ENCODE results near the gene MIPEP.
"Not testable (repeated sequence)": the region's sequence is repeated elsewhere in the genome, so short reads cannot be mapped to it uniquely, and the experiment has no call there.

MIPEP gene

GRCh38 chr13:23746141-23746540 lies 143.1 kb downstream of the MIPEP start:
- H3K36me3 ChIP-seq (ENCODE audit: control insufficient read depth in 5 of 5, insufficient read depth in 5 of 5, low read length in 5 of 5) = peaks cover 0 to 17% (median 8%) of the 10 kb centered on the region in 5 donors
- not testable (repeated sequence) for H3K9me3 ChIP-seq (ENCODE audit: control insufficient read depth in 5 of 5, low read length in 5 of 5); H3K27me3 ChIP-seq (ENCODE audit: control insufficient read depth in 5 of 5, insufficient read depth in 4 of 5, low read length in 5 of 5); H3K9ac ChIP-seq (ENCODE audit: low read length in 5 of 5); H3K27ac ChIP-seq (ENCODE audit: low read depth, low read length); H3K4me1 ChIP-seq (ENCODE audit: control insufficient read depth in 5 of 5, insufficient read depth in 5 of 5, low read length in 5 of 5); H3K4me3 ChIP-seq (ENCODE audit: low read depth in 1 of 5, low read length in 5 of 5)

DNA sequence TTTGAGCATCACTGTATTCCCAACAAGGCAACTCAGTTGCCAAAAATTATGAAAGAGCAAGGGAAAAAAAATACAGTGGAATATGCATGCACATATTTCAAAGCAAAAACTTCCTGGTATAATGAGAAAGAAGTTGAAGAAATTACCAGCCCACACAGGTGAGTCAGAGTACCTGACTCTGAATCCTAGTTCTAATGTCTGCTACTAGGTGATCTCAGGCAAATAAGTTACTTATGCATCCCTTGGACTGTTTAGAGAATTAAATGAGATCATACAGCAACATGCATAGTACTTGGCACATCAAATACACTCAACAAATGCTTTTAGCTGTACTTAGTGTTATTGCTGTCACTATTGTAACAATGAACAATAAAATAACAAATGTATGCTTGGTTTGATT lies 144.9 kb downstream of the MIPEP start:
- Histone ChIP-seq H3K4me1 (ENCODE audit: control insufficient read depth in 5 of 5, insufficient read depth in 5 of 5, low read length in 5 of 5) (no peaks in the 10 kb centered on the region), H3K36me3 (ENCODE audit: control insufficient read depth in 5 of 5, insufficient read depth in 5 of 5, low read length in 5 of 5) (peaks cover 0 to 2% (median 0%) of the 10 kb centered on the region in 5 donors), H3K4me3 (ENCODE audit: low read depth in 1 of 5, low read length in 5 of 5) (no peak overlapping the region), H3K27me3 (ENCODE audit: control insufficient read depth in 5 of 5, insufficient read depth in 4 of 5, low read length in 5 of 5) (no peaks in the 10 kb centered on the region), H3K27ac (ENCODE audit: low read depth, low read length) (no peak overlapping the region), H3K9ac (ENCODE audit: low read length in 5 of 5) (no peak overlapping the region), H3K9me3 (ENCODE audit: control insufficient read depth in 5 of 5, low read length in 5 of 5) (no peaks in the 10 kb centered on the region)

DNA sequence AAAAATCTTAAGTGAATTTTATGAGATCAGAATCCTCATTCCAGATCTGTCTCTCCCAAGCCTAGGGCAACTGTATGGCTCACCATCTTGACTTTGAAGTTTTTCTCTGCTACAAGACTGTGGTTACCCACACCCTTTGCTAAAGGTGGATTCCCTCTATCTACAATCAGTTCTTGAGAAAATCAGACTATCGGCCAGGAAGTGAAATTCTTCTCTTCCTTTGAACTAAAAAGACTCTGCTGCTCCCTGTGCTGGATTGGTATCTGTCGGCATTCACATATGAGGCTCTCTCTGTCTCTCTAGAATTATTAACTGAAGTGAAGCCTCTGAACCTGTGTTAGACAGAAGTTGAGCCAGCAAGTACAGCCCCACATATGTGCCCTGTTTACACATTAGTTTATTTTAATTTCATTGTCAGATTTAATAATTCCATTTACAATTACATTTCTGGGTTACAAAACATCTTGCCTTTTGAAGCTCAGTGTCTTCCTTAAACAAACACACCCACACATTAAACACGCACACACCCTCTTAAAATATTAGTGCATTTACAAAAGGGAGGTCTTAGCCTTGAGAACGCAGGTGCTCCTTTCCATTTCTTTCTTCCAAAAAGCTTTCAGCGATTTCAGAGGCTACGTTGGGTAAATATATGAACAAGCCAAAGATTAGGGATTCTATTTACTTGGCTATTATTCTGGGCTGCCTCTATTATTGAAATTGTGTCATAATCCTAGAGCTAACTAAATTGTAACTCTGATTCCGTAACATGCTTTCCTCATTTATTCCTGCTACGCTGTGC lies 145.7 kb downstream of the MIPEP start:
- H3K9ac ChIP-seq (ENCODE audit: low read length in 5 of 5) = no peak overlapping the region
- no peak overlapping the region for H3K27ac ChIP-seq (ENCODE audit: low read depth, low read length)
- no peaks in the 10 kb centered on the region for H3K9me3 ChIP-seq (ENCODE audit: control insufficient read depth in 5 of 5, low read length in 5 of 5)
- no peaks in the 10 kb centered on the region for H3K36me3 ChIP-seq (ENCODE audit: control insufficient read depth in 5 of 5, insufficient read depth in 5 of 5, low read length in 5 of 5)
- H3K4me3 ChIP-seq (ENCODE audit: low read depth in 1 of 5, low read length in 5 of 5) = no peak overlapping the region
- no peaks in the 10 kb centered on the region for H3K27me3 ChIP-seq (ENCODE audit: control insufficient read depth in 5 of 5, insufficient read depth in 4 of 5, low read length in 5 of 5)
- H3K4me1 ChIP-seq (ENCODE audit: control insufficient read depth in 5 of 5, insufficient read depth in 5 of 5, low read length in 5 of 5) = no peaks in the 10 kb centered on the region

DNA sequence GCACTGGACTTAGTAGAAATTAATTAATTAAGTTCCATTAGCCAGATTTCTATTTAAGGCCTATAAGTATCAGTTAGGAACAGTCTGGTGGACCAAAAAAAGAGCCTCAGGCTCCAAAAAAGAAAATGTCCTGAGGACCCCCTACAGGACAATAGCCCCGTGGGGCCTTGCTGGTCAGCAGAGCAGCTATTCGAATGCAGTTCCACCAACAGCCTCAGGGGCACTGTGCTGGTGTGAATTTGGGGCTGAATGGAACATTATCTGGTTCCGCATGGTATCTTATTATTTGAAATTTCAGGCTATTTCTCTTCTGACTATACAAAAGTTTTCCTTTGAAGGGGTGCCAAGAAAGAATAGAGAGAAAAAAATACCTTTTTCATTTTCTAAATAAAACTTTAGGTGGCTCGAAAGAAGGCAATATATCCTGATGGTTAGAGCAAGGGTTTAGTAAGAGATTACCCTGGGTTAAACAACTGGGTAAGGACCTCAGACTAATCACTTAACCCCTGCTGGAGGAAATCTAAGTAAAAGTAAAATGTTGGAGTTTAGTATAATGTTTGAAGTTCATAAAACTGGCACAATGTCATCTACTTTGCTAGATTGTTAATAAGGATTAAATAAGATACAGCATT lies 147.2 kb downstream of the MIPEP start:
- Histone ChIP-seq H3K4me1 (ENCODE audit: control insufficient read depth in 5 of 5, insufficient read depth in 5 of 5, low read length in 5 of 5) (no peaks in the 10 kb centered on the region), H3K9me3 (ENCODE audit: control insufficient read depth in 5 of 5, low read length in 5 of 5) (no peaks in the 10 kb centered on the region), H3K27ac (ENCODE audit: low read depth, low read length) (no peak overlapping the region), H3K4me3 (ENCODE audit: low read depth in 1 of 5, low read length in 5 of 5) (no peak overlapping the region), H3K27me3 (ENCODE audit: control insufficient read depth in 5 of 5, insufficient read depth in 4 of 5, low read length in 5 of 5) (no peaks in the 10 kb centered on the region), H3K9ac (ENCODE audit: low read length in 5 of 5) (no peak overlapping the region), H3K36me3 (ENCODE audit: control insufficient read depth in 5 of 5, insufficient read depth in 5 of 5, low read length in 5 of 5) (peaks cover 0 to 2% (median 0%) of the 10 kb centered on the region in 5 donors)

DNA sequence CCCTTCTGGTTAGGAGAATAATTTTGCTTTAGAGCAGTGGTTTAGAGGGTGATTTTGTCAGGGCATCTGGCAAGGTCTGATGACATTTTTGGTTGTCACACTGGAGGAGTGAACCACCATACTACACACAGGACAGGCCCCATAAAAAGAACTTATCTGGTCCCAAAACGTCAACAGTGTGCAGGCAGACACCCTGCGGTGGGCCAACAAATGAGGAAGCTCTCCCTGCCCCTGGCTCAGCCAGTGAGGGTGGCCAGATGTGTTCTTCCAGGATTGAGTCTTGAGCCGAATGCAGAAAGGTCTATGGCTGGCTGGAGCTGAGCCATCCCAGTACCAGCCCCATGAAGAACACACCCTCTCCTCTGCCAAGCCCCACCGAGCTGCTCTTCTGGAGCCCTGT lies 149.2 kb downstream of the MIPEP start:
- no peaks in the 10 kb centered on the region for H3K27me3 ChIP-seq (ENCODE audit: control insufficient read depth in 5 of 5, insufficient read depth in 4 of 5, low read length in 5 of 5)
- no peaks in the 10 kb centered on the region for H3K4me1 ChIP-seq (ENCODE audit: control insufficient read depth in 5 of 5, insufficient read depth in 5 of 5, low read length in 5 of 5)

DNA sequence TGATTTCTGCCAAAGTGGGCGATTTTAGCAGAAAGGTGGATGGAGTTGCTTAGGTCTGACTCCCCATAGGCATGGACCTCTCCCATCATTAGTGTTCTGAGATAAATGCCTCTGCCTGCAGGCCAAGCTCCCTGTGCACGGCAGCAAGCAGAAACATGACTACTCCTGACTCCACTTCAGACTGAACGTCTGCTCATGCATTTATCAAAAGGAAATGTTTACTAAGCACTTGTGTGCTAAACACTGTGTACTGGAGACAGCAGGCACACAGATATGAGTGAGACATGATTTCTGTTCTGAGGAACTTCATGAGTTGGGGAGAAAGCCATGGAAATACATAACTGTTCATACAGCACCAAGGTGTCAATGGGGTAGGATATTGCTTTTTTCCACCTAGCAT lies 149.6 kb downstream of the MIPEP start:
- H3K36me3 ChIP-seq (ENCODE audit: control insufficient read depth in 5 of 5, insufficient read depth in 5 of 5, low read length in 5 of 5) = peaks cover 0 to 4% (median 0%) of the 10 kb centered on the region in 5 donors
- no peak overlapping the region for H3K4me3 ChIP-seq (ENCODE audit: low read depth in 1 of 5, low read length in 5 of 5)
- H3K9me3 ChIP-seq (ENCODE audit: control insufficient read depth in 5 of 5, low read length in 5 of 5) = no peaks in the 10 kb centered on the region
- H3K9ac ChIP-seq (ENCODE audit: low read length in 5 of 5) = no peak overlapping the region
- H3K27me3 ChIP-seq (ENCODE audit: control insufficient read depth in 5 of 5, insufficient read depth in 4 of 5, low read length in 5 of 5) = no peaks in the 10 kb centered on the region
- no peak overlapping the region for H3K27ac ChIP-seq (ENCODE audit: low read depth, low read length)
- H3K4me1 ChIP-seq (ENCODE audit: control insufficient read depth in 5 of 5, insufficient read depth in 5 of 5, low read length in 5 of 5) = no peaks in the 10 kb centered on the region

More for the DNA sequence above, 149.2 kb downstream of the MIPEP start:
- no peaks in the 10 kb centered on the region for H3K9me3 ChIP-seq (ENCODE audit: control insufficient read depth in 5 of 5, low read length in 5 of 5)
- no peak overlapping the region for H3K4me3 ChIP-seq (ENCODE audit: low read depth in 1 of 5, low read length in 5 of 5)
- no peak overlapping the region for H3K27ac ChIP-seq (ENCODE audit: low read depth, low read length)
- peaks cover 0 to 4% (median 0%) of the 10 kb centered on the region in 5 donors for H3K36me3 ChIP-seq (ENCODE audit: control insufficient read depth in 5 of 5, insufficient read depth in 5 of 5, low read length in 5 of 5)
- no peak overlapping the region for H3K9ac ChIP-seq (ENCODE audit: low read length in 5 of 5)

DNA sequence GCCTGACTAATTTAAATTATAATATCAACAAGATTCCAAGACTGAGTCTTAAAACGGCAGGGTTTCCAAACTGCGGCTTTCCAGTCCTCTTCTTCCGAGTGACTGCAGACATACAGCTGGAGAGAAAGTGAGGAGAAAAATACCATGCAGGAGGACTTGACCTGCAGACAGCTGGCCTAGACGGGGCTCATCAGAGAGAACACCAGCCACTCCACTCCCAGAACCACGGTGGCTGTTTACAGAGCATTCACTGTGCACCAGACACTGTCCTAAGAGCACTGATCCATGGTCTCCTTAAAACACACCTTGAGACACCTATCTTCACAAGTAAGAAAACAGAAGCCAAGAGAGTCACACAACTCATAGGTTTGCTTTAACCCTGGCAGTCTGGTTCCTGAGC lies 152.7 kb downstream of the MIPEP start:
- Histone ChIP-seq H3K4me1 (ENCODE audit: control insufficient read depth in 5 of 5, insufficient read depth in 5 of 5, low read length in 5 of 5) (no peaks in the 10 kb centered on the region), H3K4me3 (ENCODE audit: low read depth in 1 of 5, low read length in 5 of 5) (no peak overlapping the region), H3K27me3 (ENCODE audit: control insufficient read depth in 5 of 5, insufficient read depth in 4 of 5, low read length in 5 of 5) (no peaks in the 10 kb centered on the region), H3K36me3 (ENCODE audit: control insufficient read depth in 5 of 5, insufficient read depth in 5 of 5, low read length in 5 of 5) (peaks cover 0 to 4% (median 0%) of the 10 kb centered on the region in 5 donors), H3K9me3 (ENCODE audit: control insufficient read depth in 5 of 5, low read length in 5 of 5) (no peaks in the 10 kb centered on the region), H3K27ac (ENCODE audit: low read depth, low read length) (no peak overlapping the region), H3K9ac (ENCODE audit: low read length in 5 of 5) (no peak overlapping the region)

- H3K9me3 ChIP-seq (ENCODE audit: control insufficient read depth in 5 of 5, low read length in 5 of 5) = no peaks in the 10 kb centered on the region
- H3K27me3 ChIP-seq (ENCODE audit: control insufficient read depth in 5 of 5, insufficient read depth in 4 of 5, low read length in 5 of 5) = no peaks in the 10 kb centered on the region
- no peak overlapping the region for H3K4me3 ChIP-seq (ENCODE audit: low read depth in 1 of 5, low read length in 5 of 5)
- no peak overlapping the region for H3K27ac ChIP-seq (ENCODE audit: low read depth, low read length)
- H3K36me3 ChIP-seq (ENCODE audit: control insufficient read depth in 5 of 5, insufficient read depth in 5 of 5, low read length in 5 of 5) = peaks cover 0 to 4% (median 2%) of the 10 kb centered on the region in 5 donors
- H3K4me1 ChIP-seq (ENCODE audit: control insufficient read depth in 5 of 5, insufficient read depth in 5 of 5, low read length in 5 of 5) = no peaks in the 10 kb centered on the region
- no peak overlapping the region for H3K9ac ChIP-seq (ENCODE audit: low read length in 5 of 5)
Observed at GRCh38 chr13:23735329-23735728, 153.9 kb downstream of the MIPEP start.

DNA sequence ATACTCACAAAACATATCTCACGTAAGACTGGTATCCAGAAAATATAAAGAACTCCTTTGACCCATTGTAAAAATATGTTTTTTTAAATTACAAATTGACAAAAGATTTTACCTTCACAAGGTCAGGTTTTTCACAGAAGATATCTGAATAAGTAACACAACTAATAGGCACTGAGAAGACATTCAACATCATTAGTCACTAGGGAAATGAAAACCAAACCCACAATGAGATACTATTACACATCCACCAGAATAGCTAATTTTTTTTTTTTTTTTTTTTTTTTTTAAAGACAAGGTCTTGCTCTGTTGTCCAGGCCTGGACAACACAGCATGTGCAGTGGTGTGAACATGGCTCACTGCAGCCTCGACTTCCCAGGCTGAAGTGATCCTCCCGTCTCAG lies 157.5 kb downstream of the MIPEP start:
- Histone ChIP-seq H3K36me3 (ENCODE audit: control insufficient read depth in 5 of 5, insufficient read depth in 5 of 5, low read length in 5 of 5) (peaks cover 6 to 14% (median 9%) of the 10 kb centered on the region in 5 donors), H3K4me3 (ENCODE audit: low read depth in 1 of 5, low read length in 5 of 5) (no peak overlapping the region), H3K4me1 (ENCODE audit: control insufficient read depth in 5 of 5, insufficient read depth in 5 of 5, low read length in 5 of 5) (no peaks in the 10 kb centered on the region), H3K9ac (ENCODE audit: low read length in 5 of 5) (no peak overlapping the region), H3K9me3 (ENCODE audit: control insufficient read depth in 5 of 5, low read length in 5 of 5) (no peaks in the 10 kb centered on the region), H3K27me3 (ENCODE audit: control insufficient read depth in 5 of 5, insufficient read depth in 4 of 5, low read length in 5 of 5) (no peaks in the 10 kb centered on the region), H3K27ac (ENCODE audit: low read depth, low read length) (no peak overlapping the region)

DNA sequence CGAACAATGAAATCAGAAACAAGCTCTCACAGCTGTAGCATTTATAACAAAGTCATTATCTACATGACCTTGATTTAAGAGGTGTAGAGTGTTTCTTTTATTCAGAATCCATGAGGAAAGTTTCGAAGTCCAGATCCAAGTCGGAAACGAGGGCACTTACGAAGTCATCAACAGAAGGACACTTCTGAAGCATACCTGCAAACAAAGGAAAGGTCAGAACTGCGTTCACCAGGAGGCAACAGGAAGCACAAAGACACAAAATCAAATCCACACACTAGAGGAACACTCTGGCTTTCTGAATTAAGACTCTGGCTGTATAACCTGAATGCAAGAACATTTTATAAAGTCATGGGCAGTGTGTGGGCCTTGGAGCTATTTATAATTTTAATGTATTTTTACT lies 158.9 kb downstream of the MIPEP start:
- no peak overlapping the region for H3K27ac ChIP-seq (ENCODE audit: low read depth, low read length)
- no peaks in the 10 kb centered on the region for H3K4me1 ChIP-seq (ENCODE audit: control insufficient read depth in 5 of 5, insufficient read depth in 5 of 5, low read length in 5 of 5)
- H3K4me3 ChIP-seq (ENCODE audit: low read depth in 1 of 5, low read length in 5 of 5) = no peak overlapping the region
- H3K36me3 ChIP-seq (ENCODE audit: control insufficient read depth in 5 of 5, insufficient read depth in 5 of 5, low read length in 5 of 5) = peaks cover 8 to 14% (median 11%) of the 10 kb centered on the region in 5 donors
- H3K9ac ChIP-seq (ENCODE audit: low read length in 5 of 5) = no peak overlapping the region
- H3K9me3 ChIP-seq (ENCODE audit: control insufficient read depth in 5 of 5, low read length in 5 of 5) = no peaks in the 10 kb centered on the region
- H3K27me3 ChIP-seq (ENCODE audit: control insufficient read depth in 5 of 5, insufficient read depth in 4 of 5, low read length in 5 of 5) = no peaks in the 10 kb centered on the region

Data from subcutaneous abdominal adipose tissue (tissue), 5 donors.